ENCODE data around the gene DYTN.

DYTN gene

DNA sequence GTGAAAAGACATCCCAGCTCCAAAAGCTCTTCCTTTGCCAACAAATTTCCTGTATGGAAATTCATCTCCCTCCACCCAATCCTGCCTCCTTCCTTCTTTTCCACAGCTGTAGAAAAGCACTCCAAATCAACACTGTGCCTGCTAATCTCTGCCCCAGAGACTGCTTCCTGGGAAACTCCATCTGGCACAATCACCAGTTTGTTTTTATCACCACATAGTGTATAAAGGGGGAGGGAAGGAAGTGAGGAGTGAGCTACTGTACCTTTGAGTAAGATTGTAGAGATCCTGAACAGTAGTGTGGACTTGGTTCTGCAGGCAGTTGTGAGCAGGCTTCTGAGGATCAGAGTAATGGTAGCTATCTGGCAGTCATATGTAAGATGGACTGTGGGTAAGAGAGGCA, 90.6 kb downstream of the DYTN start:
- Histone ChIP-seq H3K36me3 (no peaks in the 10 kb centered on the region), H3K4me3 (ENCODE audit: low read depth in 1 of 2, low read length in 1 of 2) (no peak overlapping the region), H3K4me1 (ENCODE audit: control insufficient read depth in 1 of 2, insufficient read depth in 1 of 2, low read depth in 1 of 2, low read length in 1 of 2) (no peaks in the 10 kb centered on the region), H3K27ac (no peak overlapping the region), H3K9me3 (no peaks in the 10 kb centered on the region), H3K27me3 (no peaks in the 10 kb centered on the region)
- TF ChIP-seq, protein P1, sequence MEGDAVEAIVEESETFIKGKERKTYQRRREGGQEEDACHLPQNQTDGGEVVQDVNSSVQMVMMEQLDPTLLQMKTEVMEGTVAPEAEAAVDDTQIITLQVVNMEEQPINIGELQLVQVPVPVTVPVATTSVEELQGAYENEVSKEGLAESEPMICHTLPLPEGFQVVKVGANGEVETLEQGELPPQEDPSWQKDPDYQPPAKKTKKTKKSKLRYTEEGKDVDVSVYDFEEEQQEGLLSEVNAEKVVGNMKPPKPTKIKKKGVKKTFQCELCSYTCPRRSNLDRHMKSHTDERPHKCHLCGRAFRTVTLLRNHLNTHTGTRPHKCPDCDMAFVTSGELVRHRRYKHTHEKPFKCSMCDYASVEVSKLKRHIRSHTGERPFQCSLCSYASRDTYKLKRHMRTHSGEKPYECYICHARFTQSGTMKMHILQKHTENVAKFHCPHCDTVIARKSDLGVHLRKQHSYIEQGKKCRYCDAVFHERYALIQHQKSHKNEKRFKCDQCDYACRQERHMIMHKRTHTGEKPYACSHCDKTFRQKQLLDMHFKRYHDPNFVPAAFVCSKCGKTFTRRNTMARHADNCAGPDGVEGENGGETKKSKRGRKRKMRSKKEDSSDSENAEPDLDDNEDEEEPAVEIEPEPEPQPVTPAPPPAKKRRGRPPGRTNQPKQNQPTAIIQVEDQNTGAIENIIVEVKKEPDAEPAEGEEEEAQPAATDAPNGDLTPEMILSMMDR (IDR thresholded peaks at IDR 0.05) = no peak

DNA sequence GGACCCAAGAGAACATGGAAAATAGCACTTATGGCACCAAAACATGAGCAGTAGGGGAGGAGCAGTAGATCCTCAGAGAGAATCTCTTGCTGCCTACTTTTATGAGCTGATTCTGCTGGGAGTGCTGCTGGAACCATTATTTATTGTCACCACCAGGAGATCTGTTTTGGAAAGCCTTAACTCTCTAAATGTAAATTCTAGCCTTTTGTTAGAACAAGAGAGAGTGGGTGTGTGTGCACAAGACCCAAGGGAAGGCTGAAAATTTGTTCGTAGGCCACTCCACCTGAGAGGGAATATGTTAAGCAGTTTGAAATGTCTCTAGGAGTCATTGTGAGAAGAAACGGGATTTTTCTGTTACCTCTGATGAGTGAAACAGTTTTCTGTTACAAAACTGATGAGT, 92.1 kb downstream of the DYTN start:
- no peaks in the 10 kb centered on the region for H3K27me3 ChIP-seq
- H3K9me3 ChIP-seq = no peaks in the 10 kb centered on the region
- no peak overlapping the region for H3K27ac ChIP-seq
- no peak overlapping the region for H3K4me3 ChIP-seq (ENCODE audit: low read depth in 1 of 2, low read length in 1 of 2)
- TF ChIP-seq, protein P1 (IDR thresholded peaks at IDR 0.05) = no peak
- no peaks in the 10 kb centered on the region for H3K36me3 ChIP-seq
- no peaks in the 10 kb centered on the region for H3K4me1 ChIP-seq (ENCODE audit: control insufficient read depth in 1 of 2, insufficient read depth in 1 of 2, low read depth in 1 of 2, low read length in 1 of 2)

GRCh38 chr2:206619011-206619410, 99.2 kb downstream of the DYTN start:
- no peak overlapping the region for H3K27ac ChIP-seq
- no peaks in the 10 kb centered on the region for H3K27me3 ChIP-seq
- no peaks in the 10 kb centered on the region for H3K36me3 ChIP-seq
- no peak overlapping the region for H3K4me3 ChIP-seq (ENCODE audit: low read depth in 1 of 2, low read length in 1 of 2)
- H3K9me3 ChIP-seq = no peaks in the 10 kb centered on the region
- no peaks in the 10 kb centered on the region for H3K4me1 ChIP-seq (ENCODE audit: control insufficient read depth in 1 of 2, insufficient read depth in 1 of 2, low read depth in 1 of 2, low read length in 1 of 2)
- TF ChIP-seq, protein P1 (IDR thresholded peaks at IDR 0.05) = no peak

DNA sequence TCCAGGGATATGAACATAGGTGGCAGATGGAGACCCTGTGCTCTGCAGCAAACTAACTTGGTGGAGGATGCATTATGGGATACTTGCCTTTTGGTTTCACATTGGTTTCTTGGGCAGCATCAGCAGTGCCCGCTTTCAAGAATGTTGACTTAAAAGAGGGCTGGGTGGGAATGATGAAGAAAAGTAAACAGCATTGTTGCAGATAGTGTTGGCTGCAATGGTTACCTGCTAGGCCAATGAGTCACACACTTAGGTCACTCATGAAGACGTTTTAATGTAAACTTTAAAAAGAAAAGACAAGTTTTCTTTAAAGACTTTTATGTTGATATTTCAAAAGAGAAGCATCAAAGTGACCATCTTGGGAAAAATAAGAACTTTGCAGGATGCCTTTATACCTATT, 102.0 kb downstream of the DYTN start:
- Histone ChIP-seq H3K4me3 (ENCODE audit: low read depth in 1 of 2, low read length in 1 of 2) (no peak overlapping the region), H3K27ac (no peak overlapping the region), H3K27me3 (no peaks in the 10 kb centered on the region), H3K4me1 (ENCODE audit: control insufficient read depth in 1 of 2, insufficient read depth in 1 of 2, low read depth in 1 of 2, low read length in 1 of 2) (no peaks in the 10 kb centered on the region), H3K9me3 (no peaks in the 10 kb centered on the region), H3K36me3 (no peaks in the 10 kb centered on the region)
- TF ChIP-seq, protein P1 (IDR thresholded peaks at IDR 0.05) = no peak

- Histone ChIP-seq H3K4me3 (ENCODE audit: low read depth in 1 of 2, low read length in 1 of 2) (no peak overlapping the region), H3K4me1 (ENCODE audit: control insufficient read depth in 1 of 2, insufficient read depth in 1 of 2, low read depth in 1 of 2, low read length in 1 of 2) (no peaks in the 10 kb centered on the region), H3K36me3 (no peaks in the 10 kb centered on the region), H3K27me3 (no peaks in the 10 kb centered on the region), H3K27ac (no peak overlapping the region), H3K9me3 (no peaks in the 10 kb centered on the region)
- TF ChIP-seq, protein P1 (IDR thresholded peaks at IDR 0.05) = no peak
These were observed 102.6 kb downstream of the DYTN start for GRCh38 chr2:206615417-206616089.
